Adipocyte (in vitro differentiated cells): ENCODE results near the gene TSPAN31.
A peak's percentile ranks its signal among the peaks of the same experiment; 100 is the strongest.

Experiments used
- DNase-seq: peaks from one replicate; pipeline ENCODE4 v3.0.0-alpha.2; 2015; ENCODE audit warnings: low read depth
- H3K27me3 ChIP-seq: replicated peaks from 2 replicates; pipeline ENCODE4 v1.7.0; 2013; ENCODE audit warnings: mild to moderate bottlenecking, low read length, moderate library complexity; ENCODE audit not compliant: control insufficient read depth, insufficient read depth
- H3K36me3 ChIP-seq: 2 replicates; pipeline ENCODE4 v1.7.0; 2013; ENCODE audit warnings: low read length, mild to moderate bottlenecking, moderate library complexity; ENCODE audit not compliant: control insufficient read depth, insufficient read depth, severe bottlenecking
- H3K4me1 ChIP-seq: 2 replicates; pipeline ENCODE4 v1.7.0; 2013; ENCODE audit warnings: mild to moderate bottlenecking, low read length, moderate library complexity; ENCODE audit not compliant: control insufficient read depth, insufficient read depth
- H3K4me3 ChIP-seq: 2 replicates; pipeline ENCODE4 v1.7.0; 2013; ENCODE audit warnings: mild to moderate bottlenecking, low read length, moderate library complexity
- H3K9ac ChIP-seq: 2 replicates; pipeline ENCODE4 v1.7.0; 2013; ENCODE audit warnings: mild to moderate bottlenecking, low read length, moderate library complexity
- H3K9me3 ChIP-seq: 2 replicates; pipeline ENCODE4 v1.7.0; 2013; ENCODE audit warnings: mild to moderate bottlenecking, low read length, moderate library complexity; ENCODE audit not compliant: control insufficient read depth

Gene TSPAN31

GRCh38 chr12:57732270-57732669 is 12.6 kb upstream of the TSPAN31 start:
- no peak overlapping the region for H3K4me3 ChIP-seq
- H3K36me3 ChIP-seq: no peaks in the 10 kb centered on the region
- no peak overlapping the region for H3K9ac ChIP-seq
- no peak for DNase-seq
- peaks cover 52% of the 10 kb centered on the region for H3K27me3 ChIP-seq
- H3K4me1 ChIP-seq: no peaks in the 10 kb centered on the region
- no peaks in the 10 kb centered on the region for H3K9me3 ChIP-seq

GRCh38 chr12:57732726-57733593 is 11.9 kb upstream of the TSPAN31 start:
- Histone ChIP-seq H3K4me1 (no peaks in the 10 kb centered on the region), H3K36me3 (no peaks in the 10 kb centered on the region), H3K9me3 (no peaks in the 10 kb centered on the region), H3K27me3 (peaks cover 52% of the 10 kb centered on the region), H3K9ac (no peak overlapping the region), H3K4me3 (no peak overlapping the region)
- no peak for DNase-seq

GRCh38 chr12:57733928-57734327 is 10.9 kb upstream of the TSPAN31 start:
- Histone ChIP-seq H3K4me3 (no peak overlapping the region), H3K9ac (no peak overlapping the region), H3K27me3 (peaks cover 53% of the 10 kb centered on the region), H3K36me3 (no peaks in the 10 kb centered on the region), H3K4me1 (no peaks in the 10 kb centered on the region), H3K9me3 (no peaks in the 10 kb centered on the region)
- DNase-seq: no peak

GRCh38 chr12:57734591-57734990 is 10.2 kb upstream of the TSPAN31 start:
- Histone ChIP-seq H3K4me3 (no peak overlapping the region), H3K9ac (no peak overlapping the region), H3K4me1 (no peaks in the 10 kb centered on the region), H3K9me3 (no peaks in the 10 kb centered on the region), H3K27me3 (peaks cover 60% of the 10 kb centered on the region), H3K36me3 (no peaks in the 10 kb centered on the region)
- no peak for DNase-seq

- no peak overlapping the region for H3K4me3 ChIP-seq
- no peaks in the 10 kb centered on the region for H3K9me3 ChIP-seq
- no peaks in the 10 kb centered on the region for H3K36me3 ChIP-seq
- no peaks in the 10 kb centered on the region for H3K4me1 ChIP-seq
- H3K9ac ChIP-seq: no peak overlapping the region
- peaks cover 66% of the 10 kb centered on the region for H3K27me3 ChIP-seq
- no peak for DNase-seq
These were observed 9.5 kb upstream of the TSPAN31 start for GRCh38 chr12:57735198-57735855.

DNA sequence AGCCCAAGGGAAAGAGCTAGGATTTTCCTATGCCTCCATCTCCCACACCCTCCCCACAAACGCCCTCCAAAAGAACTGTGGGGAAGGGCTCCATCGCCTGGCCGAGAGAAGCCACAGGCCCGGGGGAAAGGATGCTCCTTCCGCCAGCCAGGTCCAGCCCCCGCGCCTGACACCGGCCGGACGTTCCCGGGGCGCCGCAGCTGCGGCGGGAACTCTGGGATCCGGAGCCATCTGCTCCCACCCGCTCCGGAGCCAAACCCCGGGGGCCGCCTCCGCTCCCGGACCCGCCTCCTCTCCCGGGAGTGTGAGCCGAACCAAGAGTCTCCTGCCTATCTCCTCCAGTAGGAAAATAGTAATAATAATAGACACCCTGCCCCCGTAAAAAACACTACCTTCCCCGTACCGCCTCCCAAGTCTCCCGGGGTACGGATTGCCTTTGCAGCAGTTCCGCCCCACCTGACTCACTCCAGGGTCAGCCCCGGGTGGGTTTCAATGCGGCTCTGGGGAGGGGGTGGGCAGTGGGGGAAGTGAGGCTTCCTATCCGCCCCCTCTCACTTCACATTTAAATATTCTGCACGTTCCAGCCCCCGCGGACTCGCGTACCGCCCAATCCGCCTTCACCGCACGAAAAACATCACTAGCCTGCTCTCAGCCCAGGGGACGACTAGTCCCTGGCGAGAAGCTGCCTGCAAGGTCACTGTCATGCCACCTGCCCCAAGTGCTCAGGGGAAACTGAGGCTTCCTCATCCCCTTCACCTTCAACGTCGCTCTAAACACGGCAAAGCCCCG is 8.7 kb upstream of the TSPAN31 start:
- no peaks in the 10 kb centered on the region for H3K4me1 ChIP-seq
- H3K9ac ChIP-seq: no peak overlapping the region
- H3K27me3 ChIP-seq: peaks cover 66% of the 10 kb centered on the region
- no peaks in the 10 kb centered on the region for H3K36me3 ChIP-seq
- DNase-seq: peak; percentile 62
- H3K4me3 ChIP-seq: no peak overlapping the region
- H3K9me3 ChIP-seq: no peaks in the 10 kb centered on the region

GRCh38 chr12:57736741-57737466 is 7.9 kb upstream of the TSPAN31 start:
- Histone ChIP-seq H3K4me3 (no peak overlapping the region), H3K9me3 (no peaks in the 10 kb centered on the region), H3K9ac (no peak overlapping the region), H3K36me3 (no peaks in the 10 kb centered on the region), H3K27me3 (peaks cover 65% of the 10 kb centered on the region), H3K4me1 (no peaks in the 10 kb centered on the region)
- no peak for DNase-seq

- peak; percentile 72 for DNase-seq
- Histone ChIP-seq H3K9me3 (no peaks in the 10 kb centered on the region), H3K4me3 (no peak overlapping the region), H3K36me3 (no peaks in the 10 kb centered on the region), H3K4me1 (no peaks in the 10 kb centered on the region), H3K27me3 (peaks cover 61% of the 10 kb centered on the region), H3K9ac (no peak overlapping the region)
These were observed 7.1 kb upstream of the TSPAN31 start for GRCh38 chr12:57737467-57738460.

- Histone ChIP-seq H3K4me3 (no peak within 1 kb of the TSS), H3K9ac (no peak within 1 kb of the TSS), H3K9me3 (no peaks in the 10 kb centered on the region), H3K36me3 (no peaks in the 10 kb centered on the region), H3K27me3 (peaks cover 61% of the 10 kb centered on the region), H3K4me1 (peaks cover 1% of the 10 kb centered on the region)
- DNase-seq: no peak
These were observed 6.1 kb upstream of the TSPAN31 start, which contains the start of gene AGAP2 for GRCh38 chr12:57738661-57739237. TSS of gene AGAP2 (minus strand) at chr12:57738742. CDS start at chr12:57738246, 496 bp downstream.

- no peak overlapping the region for H3K9ac ChIP-seq
- H3K4me1 ChIP-seq: peaks cover 6% of the 10 kb centered on the region
- no peak overlapping the region for H3K4me3 ChIP-seq
- no peaks in the 10 kb centered on the region for H3K9me3 ChIP-seq
- DNase-seq: no peak
- H3K36me3 ChIP-seq: no peaks in the 10 kb centered on the region
- peaks cover 55% of the 10 kb centered on the region for H3K27me3 ChIP-seq
These were observed 5.5 kb upstream of the TSPAN31 start for GRCh38 chr12:57739387-57739786.
